DOHH2 (cell line): ENCODE data around the gene ST3GAL3.

Source experiments
- CTCF ChIP-seq: fragments of 200-600 bp; sonication (generic); IDR thresholded peaks from one replicate; pipeline ENCODE4 v1.5.1; 2014; ENCODE audit warnings: antibody characterized with exemption, mild to moderate bottlenecking, low read depth, low read length; ENCODE audit not compliant: poor library complexity, severe bottlenecking
- EZH2phosphoT487 ChIP-seq: fragments of 200-600 bp; sonication (generic); IDR thresholded peaks from 2 replicates; pipeline ENCODE4 v1.6.1; 2017; ENCODE audit warnings: borderline replicate concordance, mild to moderate bottlenecking, antibody characterized with exemption, low read length, moderate library complexity, mixed read lengths

GRCh38 chr1:43743206-43743605 lies 35.9 kb downstream of the ST3GAL3 start:
- TF ChIP-seq CTCF = no peak
- no peak for TF ChIP-seq EZH2phosphoT487
